Type B pancreatic cell (in vitro differentiated cells): ENCODE data around the gene HSPG2. TPM values are rescaled to one million over a fixed set of nuclear protein-coding genes. Genes with fewer than 3 reads are reported as not detected.

Experiments
- DNase-seq: peaks from one replicate; pipeline ENCODE4 v3.0.0; 2021; ENCODE audit warnings: mixed read lengths; ENCODE audit not compliant: unreplicated experiment; ENCODE audit errors: extremely low spot score
- H3K27ac Mint-ChIP-seq: 2 replicates; pipeline ENCODE4 v1.8.0; 2021; ENCODE audit warnings: mild to moderate bottlenecking, mixed read lengths
- H3K27me3 Mint-ChIP-seq: 2 replicates; pipeline ENCODE4 v1.8.0; 2021; ENCODE audit warnings: mixed read lengths
- H3K36me3 Mint-ChIP-seq: 2 replicates; pipeline ENCODE4 v1.8.0; 2021; ENCODE audit warnings: mixed read lengths
- H3K4me1 Mint-ChIP-seq: one replicate; pipeline ENCODE4 v1.8.0; 2021; ENCODE audit warnings: mixed read lengths; ENCODE audit not compliant: unreplicated experiment
- H3K4me3 Mint-ChIP-seq: 2 replicates; pipeline ENCODE4 v1.8.0; 2021; ENCODE audit warnings: mild to moderate bottlenecking, mixed read lengths
- H3K9me3 Mint-ChIP-seq: 2 replicates; pipeline ENCODE4 v1.8.0; 2021; ENCODE audit warnings: mixed read lengths
- total RNA-seq: library from RNA; stranded (reverse); gene quantifications from 2 replicates; pipeline ENCODE4 v1.2.1, GENCODE V29; 2021; ENCODE audit warnings: low replicate concordance
- TF ChIP-seq, protein P1 (sequence below): fragments of 200-600 bp; sonication (generic); conservative IDR thresholded peaks from 2 replicates; pipeline ENCODE4 v1.5.0; 2021; ENCODE audit warnings: antibody characterized with exemption, mild to moderate bottlenecking

Gene HSPG2
- total RNA-seq, 1 donor from 2014 or later: 130 TPM

DNA sequence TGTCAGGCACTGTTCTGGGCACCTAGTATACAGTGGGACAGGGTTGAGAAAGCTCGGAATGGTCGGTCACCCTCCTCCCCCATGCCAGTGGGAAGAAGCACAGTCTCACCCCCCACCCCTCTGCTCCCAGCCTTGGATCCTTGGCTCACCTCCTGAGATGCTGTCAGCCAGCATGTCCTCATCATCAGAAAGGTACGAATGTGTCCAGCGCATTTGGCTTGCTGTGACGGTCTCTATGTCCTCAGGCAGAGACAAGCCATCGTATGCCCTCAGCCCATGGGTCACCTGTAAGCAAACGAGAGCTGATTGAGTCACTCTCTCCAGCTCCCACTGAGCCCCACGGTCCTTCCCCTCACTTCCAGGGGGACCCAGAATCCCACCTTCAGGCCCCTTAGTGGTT, 41.1 kb downstream of the HSPG2 start:
- H3K36me3 Mint-ChIP-seq: no peaks in the 10 kb centered on the region
- peak overlapping the region; percentile 9 for H3K27ac Mint-ChIP-seq
- no peak for DNase-seq
- H3K4me1 Mint-ChIP-seq: peaks cover 32% of the 10 kb centered on the region
- no peaks in the 10 kb centered on the region for H3K27me3 Mint-ChIP-seq
- TF ChIP-seq, protein P1, sequence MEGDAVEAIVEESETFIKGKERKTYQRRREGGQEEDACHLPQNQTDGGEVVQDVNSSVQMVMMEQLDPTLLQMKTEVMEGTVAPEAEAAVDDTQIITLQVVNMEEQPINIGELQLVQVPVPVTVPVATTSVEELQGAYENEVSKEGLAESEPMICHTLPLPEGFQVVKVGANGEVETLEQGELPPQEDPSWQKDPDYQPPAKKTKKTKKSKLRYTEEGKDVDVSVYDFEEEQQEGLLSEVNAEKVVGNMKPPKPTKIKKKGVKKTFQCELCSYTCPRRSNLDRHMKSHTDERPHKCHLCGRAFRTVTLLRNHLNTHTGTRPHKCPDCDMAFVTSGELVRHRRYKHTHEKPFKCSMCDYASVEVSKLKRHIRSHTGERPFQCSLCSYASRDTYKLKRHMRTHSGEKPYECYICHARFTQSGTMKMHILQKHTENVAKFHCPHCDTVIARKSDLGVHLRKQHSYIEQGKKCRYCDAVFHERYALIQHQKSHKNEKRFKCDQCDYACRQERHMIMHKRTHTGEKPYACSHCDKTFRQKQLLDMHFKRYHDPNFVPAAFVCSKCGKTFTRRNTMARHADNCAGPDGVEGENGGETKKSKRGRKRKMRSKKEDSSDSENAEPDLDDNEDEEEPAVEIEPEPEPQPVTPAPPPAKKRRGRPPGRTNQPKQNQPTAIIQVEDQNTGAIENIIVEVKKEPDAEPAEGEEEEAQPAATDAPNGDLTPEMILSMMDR: no peak
- H3K9me3 Mint-ChIP-seq: no peaks in the 10 kb centered on the region
- no peak overlapping the region for H3K4me3 Mint-ChIP-seq

DNA sequence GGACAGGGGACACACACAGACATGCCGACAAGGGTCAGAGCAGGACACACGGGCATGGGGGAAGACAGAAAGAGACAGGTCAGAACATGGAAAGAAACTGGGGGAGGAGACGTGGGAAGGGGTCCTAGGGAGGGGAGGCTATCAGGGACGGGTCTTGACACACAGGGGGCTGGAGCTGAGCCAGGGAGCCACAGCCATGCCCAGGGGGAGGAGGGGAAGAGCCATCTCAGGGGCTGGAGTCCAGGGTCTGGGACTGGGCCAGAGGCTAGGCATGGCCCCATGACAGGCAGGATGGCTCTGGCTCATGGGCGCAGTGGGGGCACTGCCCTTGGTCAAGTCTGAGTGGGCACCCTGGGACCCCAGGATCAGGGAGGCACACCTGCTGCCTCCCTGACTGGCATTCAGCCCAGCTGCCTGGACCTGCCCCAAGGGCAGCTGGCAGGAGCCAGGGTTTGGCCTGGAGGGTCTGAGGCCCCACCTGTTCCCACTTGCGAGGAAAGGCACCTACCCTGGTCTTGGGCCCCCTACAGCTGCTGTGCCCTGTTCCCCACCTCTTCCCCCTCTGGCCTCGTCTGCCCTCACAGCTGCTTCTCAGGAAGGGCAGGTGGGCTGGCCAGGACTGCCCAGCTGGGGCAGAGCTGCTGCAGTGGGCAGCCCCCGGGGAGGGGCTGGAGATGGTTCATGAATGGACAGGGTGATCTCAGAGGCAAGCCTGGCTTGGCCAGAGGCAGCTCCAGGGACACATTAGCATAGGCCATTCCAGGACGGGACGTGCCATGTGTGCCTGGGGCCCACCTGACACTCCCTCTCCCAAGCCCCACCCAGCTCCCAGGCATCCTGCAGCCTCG, 42.9 kb downstream of the HSPG2 start:
- Mint-ChIP-seq H3K9me3 (no peaks in the 10 kb centered on the region), H3K4me1 (peaks cover 15% of the 10 kb centered on the region)
- TF ChIP-seq, protein P1: no peak

DNA sequence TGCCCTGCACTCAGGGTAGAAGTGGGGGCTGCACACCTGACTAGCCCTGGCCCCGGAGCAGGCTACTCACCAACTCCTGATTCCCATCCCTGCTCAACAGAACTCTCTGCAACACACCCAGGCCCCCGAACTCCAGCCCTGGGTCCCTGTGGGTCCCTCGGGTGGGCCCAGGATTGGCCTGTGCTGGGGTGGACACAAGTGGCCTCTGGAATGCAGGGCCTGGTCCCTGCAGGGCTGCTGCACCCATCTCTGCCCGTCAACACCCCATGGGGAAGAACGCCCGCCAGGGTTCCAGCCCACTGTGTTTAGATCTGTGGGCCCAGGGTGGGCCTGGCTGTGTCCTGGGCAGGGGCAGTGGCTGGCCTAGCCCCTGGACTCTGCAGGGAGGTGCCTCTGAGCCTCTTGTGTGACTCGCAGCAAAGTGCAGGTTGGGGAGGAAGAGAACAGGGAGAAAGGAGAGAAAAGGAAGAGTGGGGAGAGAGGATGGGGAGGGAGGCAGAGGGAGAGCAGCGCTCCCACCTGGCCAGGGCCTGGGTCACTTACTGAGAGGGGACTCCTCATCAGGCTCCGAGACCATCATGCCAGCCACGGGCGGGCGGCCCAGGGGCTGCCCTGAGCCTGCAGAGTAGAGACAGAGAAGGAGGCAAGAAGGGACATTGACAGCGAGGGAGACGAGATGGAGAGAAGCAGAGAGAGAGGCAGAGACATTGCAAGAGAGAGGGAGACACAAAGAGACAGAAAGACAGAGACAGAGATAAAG, 43.9 kb downstream of the HSPG2 start:
- no peak for DNase-seq
- Mint-ChIP-seq H3K27ac (peak overlapping the region; percentile 11), H3K27me3 (no peaks in the 10 kb centered on the region), H3K9me3 (no peaks in the 10 kb centered on the region), H3K4me1 (peaks cover 8% of the 10 kb centered on the region), H3K4me3 (no peak overlapping the region), H3K36me3 (no peaks in the 10 kb centered on the region)
- TF ChIP-seq, protein P1: no peak

More for the DNA sequence above, 42.9 kb downstream of the HSPG2 start:
- DNase-seq: no peak
- H3K4me3 Mint-ChIP-seq: no peak overlapping the region
- H3K27ac Mint-ChIP-seq: peak overlapping the region; percentile 11
- no peaks in the 10 kb centered on the region for H3K27me3 Mint-ChIP-seq
- no peaks in the 10 kb centered on the region for H3K36me3 Mint-ChIP-seq

DNA sequence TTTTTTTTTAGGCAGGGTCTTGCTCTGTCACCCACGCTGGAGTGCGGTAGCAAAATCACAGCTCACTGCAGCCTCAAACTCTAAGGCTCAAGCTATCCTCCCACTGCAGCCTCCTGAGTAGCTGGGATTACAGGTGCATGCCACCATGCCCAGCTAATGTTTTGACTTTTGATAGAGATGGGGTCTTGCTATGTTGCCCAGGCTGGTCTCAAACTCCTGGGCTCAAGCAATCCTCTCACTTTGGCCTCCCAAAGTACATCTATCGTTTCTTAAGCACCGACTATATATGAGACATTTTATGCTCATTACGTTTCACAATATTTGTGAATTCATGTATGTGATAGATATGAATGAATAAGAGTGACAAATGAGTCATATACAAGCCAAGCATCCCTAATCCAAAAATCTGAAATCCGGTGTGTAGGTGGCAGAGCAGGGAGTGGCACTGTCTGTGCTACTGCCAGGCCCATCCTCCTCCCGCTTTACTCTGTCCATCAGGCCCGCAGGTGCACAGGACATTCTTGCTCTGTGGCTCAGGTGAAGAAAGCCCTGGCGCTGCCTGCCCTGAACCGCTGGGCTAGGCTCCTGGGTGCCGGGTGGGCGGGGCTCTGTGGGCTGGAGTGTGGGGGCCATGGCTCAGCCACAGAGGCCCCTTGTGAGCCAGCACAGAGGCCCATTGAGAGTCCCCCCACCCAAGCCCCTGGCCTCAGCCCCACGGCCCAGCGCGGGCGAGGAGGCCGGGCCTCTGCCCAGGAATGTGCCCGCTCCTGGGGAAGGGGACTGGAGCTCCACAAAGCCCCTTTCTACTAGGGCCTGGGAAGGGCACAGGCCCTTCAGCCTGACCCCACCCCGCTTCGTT, 45.3 kb downstream of the HSPG2 start:
- H3K27ac Mint-ChIP-seq: no peak overlapping the region
- DNase-seq: no peak
- TF ChIP-seq, protein P1: no peak
- H3K27me3 Mint-ChIP-seq: no peaks in the 10 kb centered on the region
- H3K4me1 Mint-ChIP-seq: peaks cover under 1% of the 10 kb centered on the region
- peaks cover under 1% of the 10 kb centered on the region for H3K36me3 Mint-ChIP-seq
- H3K9me3 Mint-ChIP-seq: no peaks in the 10 kb centered on the region
- H3K4me3 Mint-ChIP-seq: no peak overlapping the region

DNA sequence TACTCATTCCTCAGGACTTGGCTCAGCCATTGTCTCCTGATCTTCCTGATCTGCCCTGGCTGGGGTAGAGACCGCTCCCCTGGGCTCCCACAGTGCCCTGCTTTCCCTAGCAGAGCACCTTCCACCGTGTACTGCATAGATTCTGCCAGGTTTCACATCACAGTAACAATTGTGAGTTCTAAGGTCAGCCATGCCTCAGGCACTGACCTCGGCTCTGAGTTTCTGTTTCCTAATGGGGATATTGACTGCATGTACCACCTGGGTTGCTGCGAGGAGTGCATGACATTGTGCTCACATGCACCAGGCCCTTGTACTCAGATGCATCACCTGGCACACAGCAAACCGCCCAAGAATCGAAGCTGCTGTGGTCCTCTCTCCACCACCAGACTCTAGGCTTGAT, 46.0 kb downstream of the HSPG2 start:
- no peaks in the 10 kb centered on the region for H3K27me3 Mint-ChIP-seq
- no peak for DNase-seq
- no peak overlapping the region for H3K27ac Mint-ChIP-seq
- no peaks in the 10 kb centered on the region for H3K4me1 Mint-ChIP-seq
- TF ChIP-seq, protein P1: no peak
- no peak overlapping the region for H3K4me3 Mint-ChIP-seq
- peaks cover 6% of the 10 kb centered on the region for H3K36me3 Mint-ChIP-seq
- H3K9me3 Mint-ChIP-seq: no peaks in the 10 kb centered on the region
